ENCODE results near the gene TCAP. TPM values are rescaled to one million over a fixed set of nuclear protein-coding genes. Genes with fewer than 3 reads are reported as not detected.

TCAP gene
- total RNA-seq, 2 experiments from 2014 or later: 1.3 to 1.8 TPM

DNA sequence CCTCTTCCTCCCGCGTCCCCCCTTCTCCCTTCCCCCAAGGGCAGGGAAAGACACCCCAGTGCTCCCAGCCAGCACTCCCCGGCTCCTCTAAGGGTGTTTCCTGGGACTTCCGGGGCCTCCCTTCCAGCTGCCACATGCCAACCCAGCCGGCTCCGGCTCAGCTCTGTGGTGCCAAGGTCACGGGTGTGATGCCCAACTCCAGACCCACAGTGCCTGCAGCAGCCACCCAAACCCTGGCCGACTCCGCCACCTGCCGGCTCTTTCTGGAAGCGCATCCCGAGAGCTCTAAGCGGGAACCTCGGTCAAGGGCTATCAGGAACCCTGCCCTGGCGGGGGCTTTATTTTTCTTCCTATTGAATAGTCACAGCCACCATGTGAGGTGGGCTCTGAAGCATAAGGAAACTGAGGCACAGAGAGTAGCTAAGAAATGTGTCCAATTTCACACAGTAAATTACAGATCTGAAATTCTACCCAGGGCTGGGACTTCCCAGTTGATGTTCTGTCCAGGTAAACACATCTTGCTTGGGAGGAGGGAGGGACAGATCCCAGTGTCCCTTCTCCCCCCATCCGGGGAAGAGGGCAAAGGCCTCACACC is 41.7 kb upstream of the TCAP start:
- Mint-ChIP-seq H3K36me3 (ENCODE audit: low read depth) (no peaks in the 10 kb centered on the region), H3K4me1 (ENCODE audit: low read depth) (peaks cover 27% of the 10 kb centered on the region), H3K4me3 (no peak overlapping the region), H3K9me3 (ENCODE audit: insufficient read depth) (no peaks in the 10 kb centered on the region), H3K27me3 (ENCODE audit: low read depth) (peaks cover 40% of the 10 kb centered on the region), H3K27ac (no peak overlapping the region)
- ChIA-PET POLR2A (interaction anchor here (1.0 kb wide), 1 partner anchor 44 kb away, joined by 4 read pairs; no protein-coding TSS in a partner anchor), CTCF (interaction anchor here (0.6 to 8.9 kb wide), 48 partner anchors 9 to 364 kb away, joined by 3 to 195 read pairs (median 4); partner anchors contain the start of genes CDK12, IKZF3, MIEN1 and PGAP3)
- DNase-seq (peak; percentile 88), ATAC-seq (peak; percentile 76)

DNA sequence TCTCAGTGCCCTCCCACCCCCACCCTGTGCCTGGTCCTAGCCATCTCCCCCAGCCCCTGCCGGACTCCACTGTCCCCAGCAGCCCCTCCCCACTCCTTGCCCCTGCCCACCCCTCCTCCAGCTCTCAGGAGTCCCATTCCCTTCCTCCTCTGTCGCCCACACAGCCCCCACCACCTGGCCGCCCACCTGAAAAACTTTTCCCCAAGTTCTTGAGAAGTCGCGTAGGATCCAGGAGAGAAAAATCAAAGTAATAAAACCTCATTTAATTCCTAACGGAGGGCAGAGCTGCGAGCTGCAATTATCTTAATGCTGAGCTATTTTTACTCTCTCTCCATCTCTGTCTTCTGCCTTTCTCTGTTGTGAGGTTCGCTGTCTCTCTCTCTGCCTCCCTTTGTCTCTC is 40.8 kb upstream of the TCAP start:
- H3K36me3 Mint-ChIP-seq (ENCODE audit: low read depth): no peaks in the 10 kb centered on the region
- no peak for ATAC-seq
- peaks cover 27% of the 10 kb centered on the region for H3K4me1 Mint-ChIP-seq (ENCODE audit: low read depth)
- POLR2A ChIA-PET: interaction anchor here (1.3 to 1.4 kb wide), 2 partner anchors 80 to 105 kb away, joined by 3 read pairs; no protein-coding TSS in a partner anchor
- H3K9me3 Mint-ChIP-seq (ENCODE audit: insufficient read depth): no peaks in the 10 kb centered on the region
- CTCF ChIA-PET: interaction anchor here (1.0 to 8.9 kb wide), 9 partner anchors 8 to 445 kb away, joined by 4 to 195 read pairs (median 18); partner anchors contain the start of genes PNMT and TCAP
- no peak for DNase-seq
- H3K27me3 Mint-ChIP-seq (ENCODE audit: low read depth): peaks cover 44% of the 10 kb centered on the region
- no peak overlapping the region for H3K27ac Mint-ChIP-seq
- H3K4me3 Mint-ChIP-seq: no peak overlapping the region

DNA sequence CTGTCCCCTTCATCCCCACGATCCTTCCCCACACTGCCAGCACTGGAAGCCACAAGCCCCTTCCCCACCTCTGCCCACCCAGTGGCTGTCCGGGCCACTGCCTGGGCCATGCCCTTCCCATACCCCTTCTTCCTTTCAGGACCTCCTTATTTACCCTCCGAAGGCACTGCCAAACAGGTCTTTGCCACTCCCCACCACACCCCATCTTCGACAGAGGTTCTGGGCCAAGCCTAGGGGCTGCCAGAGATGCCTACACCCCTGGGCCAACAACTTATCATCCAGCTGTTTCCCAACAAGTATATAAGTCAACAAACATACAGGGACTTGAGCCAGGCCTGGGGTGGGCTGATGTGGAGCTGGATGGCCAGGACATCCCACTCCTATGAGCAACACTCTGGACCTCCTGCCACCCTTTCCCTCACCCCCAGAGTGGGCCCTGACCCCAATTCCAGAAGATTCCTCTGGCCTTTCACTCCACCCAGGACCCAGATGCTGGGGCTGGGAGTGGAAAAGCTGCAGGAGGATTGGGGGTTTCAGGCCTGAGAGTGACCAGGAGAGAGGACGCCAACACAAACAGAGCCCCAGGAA is 39.9 kb upstream of the TCAP start:
- Mint-ChIP-seq H3K27me3 (ENCODE audit: low read depth) (peaks cover 45% of the 10 kb centered on the region), H3K9me3 (ENCODE audit: insufficient read depth) (no peaks in the 10 kb centered on the region), H3K4me3 (no peak overlapping the region), H3K27ac (no peak overlapping the region), H3K36me3 (ENCODE audit: low read depth) (no peaks in the 10 kb centered on the region), H3K4me1 (ENCODE audit: low read depth) (peaks cover 27% of the 10 kb centered on the region)
- ATAC-seq: no peak
- POLR2A ChIA-PET: interaction anchor here (0.6 to 1.4 kb wide), 4 partner anchors 79 to 1407 kb away, joined by 3 to 5 read pairs (median 3); no protein-coding TSS in a partner anchor
- DNase-seq: no peak
- CTCF ChIA-PET: interaction anchor here (1.0 to 8.9 kb wide), 6 partner anchors 7 to 128 kb away, joined by 3 to 195 read pairs (median 130); partner anchors contain the start of genes PNMT and TCAP

- H3K27ac Mint-ChIP-seq: no peak within 1 kb of the TSS
- ATAC-seq: no peak
- POLR2A ChIA-PET: interaction anchor here (0.6 kb wide), 1 partner anchor 1406 kb away, joined by 3 read pairs; no protein-coding TSS in a partner anchor
- CTCF ChIA-PET: interaction anchor here (6.4 to 8.9 kb wide), 3 partner anchors 25 to 75 kb away, joined by 105 to 195 read pairs (median 156); partner anchors contain the start of genes PNMT and TCAP
- no peaks in the 10 kb centered on the region for H3K9me3 Mint-ChIP-seq (ENCODE audit: insufficient read depth)
- H3K27me3 Mint-ChIP-seq (ENCODE audit: low read depth): peaks cover 49% of the 10 kb centered on the region
- peaks cover 33% of the 10 kb centered on the region for H3K4me1 Mint-ChIP-seq (ENCODE audit: low read depth)
- DNase-seq: no peak
- H3K4me3 Mint-ChIP-seq: no peak within 1 kb of the TSS
- H3K36me3 Mint-ChIP-seq (ENCODE audit: low read depth): no peaks in the 10 kb centered on the region
These were observed 38.7 kb upstream of the TCAP start, which contains the start of gene PPP1R1B for GRCh38 chr17:39626171-39627046. TSS of gene PPP1R1B (plus strand) at chr17:39626952. CDS start at chr17:39627393, 441 bp downstream.

DNA sequence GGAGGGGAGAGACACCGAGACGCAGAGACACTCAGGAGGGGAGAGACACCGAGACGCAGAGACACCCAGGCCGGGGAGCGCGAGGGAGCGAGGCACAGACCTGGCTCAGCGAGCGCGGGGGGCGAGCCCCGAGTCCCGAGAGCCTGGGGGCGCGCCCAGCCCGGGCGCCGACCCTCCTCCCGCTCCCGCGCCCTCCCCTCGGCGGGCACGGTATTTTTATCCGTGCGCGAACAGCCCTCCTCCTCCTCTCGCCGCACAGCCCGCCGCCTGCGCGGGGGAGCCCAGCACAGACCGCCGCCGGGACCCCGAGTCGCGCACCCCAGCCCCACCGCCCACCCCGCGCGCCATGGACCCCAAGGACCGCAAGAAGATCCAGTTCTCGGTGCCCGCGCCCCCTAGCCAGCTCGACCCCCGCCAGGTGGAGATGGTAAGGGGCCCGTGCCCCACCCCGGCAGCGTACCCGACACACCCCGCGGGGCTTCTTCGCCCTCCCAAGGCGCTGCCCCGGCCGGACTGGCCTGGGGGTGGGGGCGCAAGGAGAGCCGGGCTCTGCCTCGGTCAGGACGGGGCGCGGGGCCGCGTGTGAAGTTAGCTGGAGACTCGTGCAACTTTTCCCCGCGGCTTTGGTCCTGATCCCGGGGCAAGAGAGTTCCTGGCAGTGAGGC is 38.0 kb upstream of the TCAP start:
- Mint-ChIP-seq H3K4me3 (no peak overlapping the region), H3K27me3 (ENCODE audit: low read depth) (peaks cover 53% of the 10 kb centered on the region), H3K4me1 (ENCODE audit: low read depth) (peaks cover 35% of the 10 kb centered on the region), H3K36me3 (ENCODE audit: low read depth) (no peaks in the 10 kb centered on the region), H3K9me3 (ENCODE audit: insufficient read depth) (no peaks in the 10 kb centered on the region), H3K27ac (no peak overlapping the region)
- CTCF ChIA-PET: interaction anchor here (1.5 to 8.9 kb wide), 3 partner anchors 24 to 353 kb away, joined by 4 to 156 read pairs (median 105); partner anchors contain the start of gene PSMD3
- ATAC-seq (no peak), DNase-seq (no peak)
- POLR2A ChIA-PET: no interaction called here

GRCh38 chr17:39627712-39628516 is 37.2 kb upstream of the TCAP start:
- Mint-ChIP-seq H3K4me1 (ENCODE audit: low read depth) (peaks cover 31% of the 10 kb centered on the region), H3K27me3 (ENCODE audit: low read depth) (peaks cover 53% of the 10 kb centered on the region), H3K36me3 (ENCODE audit: low read depth) (no peaks in the 10 kb centered on the region), H3K4me3 (no peak overlapping the region), H3K9me3 (ENCODE audit: insufficient read depth) (no peaks in the 10 kb centered on the region), H3K27ac (no peak overlapping the region)
- DNase-seq (no peak), ATAC-seq (no peak)
- CTCF ChIA-PET: interaction anchor here (0.9 to 8.9 kb wide), 6 partner anchors 23 to 426 kb away, joined by 3 to 156 read pairs (median 4); partner anchors contain the start of genes MED24 and PSMD3
- POLR2A ChIA-PET: no interaction called here

- ATAC-seq (no peak), DNase-seq (no peak)
- ChIA-PET CTCF (interaction anchor here (0.9 to 1.7 kb wide), 6 partner anchors 9 to 425 kb away, joined by 3 to 9 read pairs (median 3); partner anchors contain the start of genes MED24 and PSMD3), POLR2A (no interaction called here)
- no peak overlapping the region for H3K27ac Mint-ChIP-seq
- H3K4me1 Mint-ChIP-seq (ENCODE audit: low read depth): peaks cover 24% of the 10 kb centered on the region
- H3K36me3 Mint-ChIP-seq (ENCODE audit: low read depth): no peaks in the 10 kb centered on the region
- H3K27me3 Mint-ChIP-seq (ENCODE audit: low read depth): peaks cover 53% of the 10 kb centered on the region
- H3K4me3 Mint-ChIP-seq: no peak overlapping the region
- H3K9me3 Mint-ChIP-seq (ENCODE audit: insufficient read depth): no peaks in the 10 kb centered on the region
These were observed 36.3 kb upstream of the TCAP start for GRCh38 chr17:39628655-39629493.

GRCh38 chr17:39629494-39629880 is 35.7 kb upstream of the TCAP start:
- H3K36me3 Mint-ChIP-seq (ENCODE audit: low read depth): no peaks in the 10 kb centered on the region
- CTCF ChIA-PET: interaction anchor here (0.9 to 6.5 kb wide), 4 partner anchors 7 to 40 kb away, joined by 3 to 189 read pairs (median 8); partner anchors contain the start of gene PNMT
- peaks cover 52% of the 10 kb centered on the region for H3K27me3 Mint-ChIP-seq (ENCODE audit: low read depth)
- H3K4me3 Mint-ChIP-seq: no peak overlapping the region
- H3K4me1 Mint-ChIP-seq (ENCODE audit: low read depth): peaks cover 27% of the 10 kb centered on the region
- H3K9me3 Mint-ChIP-seq (ENCODE audit: insufficient read depth): no peaks in the 10 kb centered on the region
- POLR2A ChIA-PET: no interaction called here
- DNase-seq: no peak
- no peak overlapping the region for H3K27ac Mint-ChIP-seq
- no peak for ATAC-seq

DNA sequence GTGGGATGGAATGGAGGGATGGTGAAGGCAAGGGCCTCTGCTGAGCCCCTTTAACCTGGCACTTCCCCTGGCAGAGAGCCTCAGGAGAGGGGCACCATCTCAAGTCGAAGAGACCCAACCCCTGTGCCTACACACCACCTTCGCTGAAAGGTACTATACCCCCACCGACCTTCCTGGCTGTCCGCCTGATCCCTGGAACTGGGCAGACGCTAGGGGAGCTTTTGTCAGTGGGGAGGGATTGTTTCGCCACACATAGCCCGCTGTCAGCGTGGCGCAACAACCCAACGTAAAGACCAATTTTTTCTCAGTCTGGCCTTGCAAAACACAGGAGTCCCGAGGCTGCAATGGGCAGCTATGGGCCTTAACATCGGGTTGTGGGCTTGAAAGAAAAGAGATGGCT is 35.3 kb upstream of the TCAP start:
- H3K27ac Mint-ChIP-seq: no peak overlapping the region
- no peaks in the 10 kb centered on the region for H3K36me3 Mint-ChIP-seq (ENCODE audit: low read depth)
- POLR2A ChIA-PET: no interaction called here
- peaks cover 28% of the 10 kb centered on the region for H3K4me1 Mint-ChIP-seq (ENCODE audit: low read depth)
- H3K4me3 Mint-ChIP-seq: no peak overlapping the region
- CTCF ChIA-PET: interaction anchor here (1.2 to 6.5 kb wide), 3 partner anchors 8 to 39 kb away, joined by 3 to 189 read pairs (median 6); partner anchors contain the start of gene PNMT
- H3K27me3 Mint-ChIP-seq (ENCODE audit: low read depth): peaks cover 49% of the 10 kb centered on the region
- no peaks in the 10 kb centered on the region for H3K9me3 Mint-ChIP-seq (ENCODE audit: insufficient read depth)
- ATAC-seq (no peak), DNase-seq (no peak)

- no peaks in the 10 kb centered on the region for H3K9me3 Mint-ChIP-seq (ENCODE audit: insufficient read depth)
- peak overlapping the region; percentile 59 for H3K27ac Mint-ChIP-seq
- ATAC-seq: no peak
- peaks cover 36% of the 10 kb centered on the region for H3K27me3 Mint-ChIP-seq (ENCODE audit: low read depth)
- no peak for DNase-seq
- CTCF ChIA-PET: interaction anchor here (0.9 to 6.5 kb wide), 7 partner anchors 9 to 123 kb away, joined by 3 to 189 read pairs (median 4); partner anchors contain the start of gene PNMT
- no peaks in the 10 kb centered on the region for H3K36me3 Mint-ChIP-seq (ENCODE audit: low read depth)
- peaks cover 36% of the 10 kb centered on the region for H3K4me1 Mint-ChIP-seq (ENCODE audit: low read depth)
- H3K4me3 Mint-ChIP-seq: no peak overlapping the region
- POLR2A ChIA-PET: no interaction called here
These were observed 33.7 kb upstream of the TCAP start for GRCh38 chr17:39631403-39631802.

Measured in activated CD8-positive, alpha-beta T cell treated with anti-CD3 and anti-CD28 coated beads, Interleukin-2, amount 10 ng/mL, durations not matched to agents 7 days and 5 days (primary cell).